C4-2B (cell line): ENCODE measurements around the gene PTPRF.
"Not testable (repeated sequence)": the region's sequence is repeated elsewhere in the genome, so short reads cannot be mapped to it uniquely, and the experiment has no call there.

Experiments used
- H3K27ac ChIP-seq: fragments of 450-650 bp; 2 replicates; pipeline ENCODE4 v1.5.1; 2017
- CTCF ChIP-seq: fragments of 450-650 bp; conservative IDR thresholded peaks from 2 replicates; pipeline ENCODE4 v1.5.1; 2017; ENCODE audit warnings: mild to moderate bottlenecking
- ZFX ChIP-seq: fragments of 450-650 bp; IDR thresholded peaks from 2 replicates; pipeline ENCODE4 v1.6.1; 2017

PTPRF gene

GRCh38 chr1:43622901-43623780 lies 92.5 kb downstream of the PTPRF start:
- no peak overlapping the region for H3K27ac ChIP-seq
- TF ChIP-seq CTCF, result no peak
- TF ChIP-seq ZFX, result no peak

GRCh38 chr1:43625063-43625780 lies 94.5 kb downstream of the PTPRF start:
- H3K27ac ChIP-seq, result no peak overlapping the region
- TF ChIP-seq ZFX (no peak), CTCF (no peak)

DNA sequence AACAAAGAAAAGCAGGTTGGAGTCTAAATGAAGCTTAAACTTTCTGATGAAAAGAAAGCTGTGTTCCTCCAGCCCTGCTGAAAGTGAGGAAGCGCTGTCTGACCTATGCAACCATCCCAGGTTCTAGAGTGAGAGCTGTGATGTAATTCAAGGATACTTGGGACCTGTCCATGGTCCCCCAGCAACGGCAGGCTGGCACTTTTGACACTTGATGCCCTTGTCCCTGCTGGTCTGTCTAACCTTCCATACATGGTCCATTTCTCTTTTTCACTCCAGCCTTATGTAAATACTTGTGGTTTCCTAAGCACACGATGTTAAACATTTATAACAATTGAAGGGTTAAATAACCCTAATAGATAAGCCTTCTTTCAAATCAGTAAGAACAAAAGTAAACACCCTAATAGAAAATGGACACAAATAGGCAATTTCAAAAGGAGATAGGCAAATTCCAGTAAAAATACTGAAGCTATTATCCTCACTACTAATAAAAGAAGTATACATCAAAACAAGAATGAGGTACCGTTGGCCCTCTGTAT lies 101.5 kb downstream of the PTPRF start:
- no peak overlapping the region for H3K27ac ChIP-seq
- TF ChIP-seq CTCF, result no peak
- no peak for TF ChIP-seq ZFX

- TF ChIP-seq ZFX (no peak), CTCF (no peak)
- no peak overlapping the region for H3K27ac ChIP-seq
Measured at GRCh38 chr1:43634721-43635120, 104.0 kb downstream of the PTPRF start.

- TF ChIP-seq CTCF (no peak), ZFX (no peak)
- H3K27ac ChIP-seq, result no peak overlapping the region
Measured at GRCh38 chr1:43636006-43636641, 105.4 kb downstream of the PTPRF start.

DNA sequence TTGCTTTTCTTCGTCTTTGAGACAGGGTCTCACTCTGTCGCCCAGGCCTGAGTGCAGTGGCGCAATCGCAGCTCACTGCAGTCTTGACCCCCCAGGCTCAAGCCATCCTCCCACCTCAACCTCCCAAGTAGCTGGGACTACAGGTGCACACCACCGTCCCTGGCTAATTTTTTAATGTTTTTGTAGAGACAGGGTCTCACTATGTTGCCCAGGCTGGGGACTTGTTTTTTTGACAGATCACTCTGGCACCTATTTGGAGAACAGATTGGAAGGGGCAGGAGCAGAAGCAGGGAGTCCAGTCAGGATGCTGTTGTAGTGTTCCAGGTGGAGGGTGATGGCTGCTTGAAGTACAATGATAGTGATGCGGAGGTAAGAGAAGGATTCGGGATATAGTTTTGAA lies 106.6 kb downstream of the PTPRF start:
- TF ChIP-seq CTCF (no peak), ZFX (no peak)

GRCh38 chr1:43638381-43638780 lies 107.7 kb downstream of the PTPRF start:
- not testable (repeated sequence) for H3K27ac ChIP-seq

More for the DNA sequence above, 106.6 kb downstream of the PTPRF start:
- no peak overlapping the region for H3K27ac ChIP-seq
